GM23338 (cell line): ENCODE results near the gene DOLPP1. TPM values are rescaled to one million over a fixed set of nuclear protein-coding genes. Genes with fewer than 3 reads are reported as not detected.

ENCODE experiments used
- ATAC-seq: fragments of 200-7000 bp; cut with Tn5 transposase; 3 replicates; pipeline ENCODE4 v1.9.1; 2020
- DNase-seq: peaks from one replicate; pipeline ENCODE4 v3.0.0-alpha.2; 2015; ENCODE audit warnings: low spot score
- H2AFZ ChIP-seq: fragments of 200-600 bp; sonication (generic); 2 replicates; pipeline ENCODE4 v1.8.0; 2016; ENCODE audit warnings: antibody characterized with exemption, mild to moderate bottlenecking, moderate library complexity
- H3F3A ChIP-seq: fragments of 200-600 bp; sonication (generic); replicated peaks from 2 replicates; pipeline ENCODE4 v1.8.0; 2017; ENCODE audit warnings: antibody characterized with exemption, mixed run types, low read depth
- H3K27ac ChIP-seq: fragments of 200-600 bp; sonication (generic); 2 replicates; pipeline ENCODE4 v1.6.1; 2016; ENCODE audit warnings: low read depth
- H3K27me3 ChIP-seq: fragments of 200-600 bp; sonication (generic); 2 replicates; pipeline ENCODE4 v1.8.0; 2016; ENCODE audit warnings: mild to moderate bottlenecking, mixed run types, moderate library complexity; ENCODE audit not compliant: insufficient read depth
- H3K36me3 ChIP-seq: fragments of 200-600 bp; sonication (generic); 2 replicates; pipeline ENCODE4 v1.8.0; 2016; ENCODE audit warnings: mild to moderate bottlenecking; ENCODE audit not compliant: insufficient read depth
- H3K4me1 ChIP-seq: fragments of 200-600 bp; sonication (generic); 2 replicates; pipeline ENCODE4 v1.8.0; 2016; ENCODE audit warnings: mild to moderate bottlenecking, moderate library complexity; ENCODE audit not compliant: insufficient read depth
- H3K4me2 ChIP-seq: fragments of 200-600 bp; sonication (generic); 2 replicates; pipeline ENCODE4 v1.7.1; 2017; ENCODE audit warnings: mixed run types
- H3K4me3 ChIP-seq: fragments of 200-600 bp; sonication (generic); 2 replicates; pipeline ENCODE4 v1.6.1; 2016; ENCODE audit warnings: mixed run types
- H3K79me2 ChIP-seq: fragments of 200-600 bp; sonication (generic); replicated peaks from 2 replicates; pipeline ENCODE4 v1.8.0; 2017; ENCODE audit warnings: mild to moderate bottlenecking; ENCODE audit not compliant: insufficient read depth
- H3K9me2 ChIP-seq: fragments of 200-600 bp; sonication (generic); 2 replicates; pipeline ENCODE4 v1.8.0; 2017; ENCODE audit not compliant: insufficient read depth
- H4K20me1 ChIP-seq: fragments of 200-600 bp; sonication (generic); replicated peaks from 2 replicates; pipeline ENCODE4 v1.8.0; 2017; ENCODE audit warnings: mild to moderate bottlenecking; ENCODE audit not compliant: insufficient read depth
- H3K27ac Mint-ChIP-seq: 2 replicates; pipeline ENCODE4 v1.8.0; 2020; ENCODE audit warnings: inconsistent platforms, mild to moderate bottlenecking, moderate library complexity, mixed read lengths
- H3K27me3 Mint-ChIP-seq: 3 replicates; pipeline ENCODE4 v1.8.0; 2022; ENCODE audit warnings: low read depth, mild to moderate bottlenecking, moderate library complexity, mixed read lengths, inconsistent platforms; ENCODE audit not compliant: insufficient read depth, poor library complexity
- H3K36me3 Mint-ChIP-seq: 3 replicates; pipeline ENCODE4 v1.8.0; 2021; ENCODE audit warnings: low read depth, mild to moderate bottlenecking, inconsistent platforms, moderate library complexity, mixed read lengths
- H3K4me1 Mint-ChIP-seq: 3 replicates; pipeline ENCODE4 v1.8.0; 2020; ENCODE audit warnings: mild to moderate bottlenecking, inconsistent platforms, mixed read lengths
- H3K4me3 Mint-ChIP-seq: 3 replicates; pipeline ENCODE4 v1.8.0; 2021; ENCODE audit warnings: moderate library complexity, mild to moderate bottlenecking, inconsistent platforms, mixed read lengths
- H3K9me3 Mint-ChIP-seq: 3 replicates; pipeline ENCODE4 v1.8.0; 2020; ENCODE audit warnings: moderate library complexity, mild to moderate bottlenecking, inconsistent platforms, mixed read lengths
- CREB1 ChIP-seq: fragments of 250-450 bp; sonication (Bioruptor Pico); IDR thresholded peaks from 2 replicates; pipeline ENCODE4 v1.5.0; 2020; ENCODE audit warnings: low read depth, mild to moderate bottlenecking, moderate library complexity
- ETS1 ChIP-seq: IDR thresholded peaks from 2 replicates; pipeline ENCODE4 v1.6.1; 2016; ENCODE audit warnings: antibody characterized with exemption
- EZH2 ChIP-seq: fragments of 200-600 bp; sonication (generic); IDR thresholded peaks from one replicate; pipeline ENCODE4 v1.8.0; 2017; ENCODE audit warnings: antibody characterized with exemption, mild to moderate bottlenecking, low read depth; ENCODE audit not compliant: unreplicated experiment
- EZH2phosphoT487 ChIP-seq: fragments of 200-600 bp; sonication (generic); IDR thresholded peaks from one replicate; pipeline ENCODE4 v1.8.1; 2018; ENCODE audit warnings: antibody characterized with exemption; ENCODE audit not compliant: unreplicated experiment
- JUNB ChIP-seq: IDR thresholded peaks from one replicate; pipeline ENCODE4 v1.6.1; 2016; ENCODE audit warnings: antibody characterized with exemption; ENCODE audit not compliant: unreplicated experiment
- NANOG ChIP-seq: IDR thresholded peaks from 2 replicates; pipeline ENCODE4 v1.6.1; 2016; ENCODE audit warnings: antibody characterized with exemption, borderline replicate concordance
- POLR2AphosphoS5 ChIP-seq: IDR thresholded peaks from 2 replicates; pipeline ENCODE4 v1.6.1; 2016; ENCODE audit warnings: antibody characterized with exemption, low read depth
- REST ChIP-seq: IDR thresholded peaks from one replicate; pipeline ENCODE4 v1.6.1; 2018; ENCODE audit warnings: antibody characterized with exemption; ENCODE audit not compliant: unreplicated experiment
- STAT1 ChIP-seq: IDR thresholded peaks from one replicate; pipeline ENCODE4 v1.6.1; 2016; ENCODE audit warnings: antibody characterized with exemption; ENCODE audit not compliant: unreplicated experiment
- ZNF114 ChIP-seq: fragments of 250-450 bp; sonication (Bioruptor Pico); IDR thresholded peaks from 2 replicates; pipeline ENCODE4 v1.5.0; 2020; ENCODE audit warnings: mild to moderate bottlenecking, moderate library complexity
- ZNF331 ChIP-seq: fragments of 250-450 bp; sonication (Bioruptor Pico); IDR thresholded peaks from 2 replicates; pipeline ENCODE4 v1.5.0; 2020; ENCODE audit warnings: low read depth, mild to moderate bottlenecking, moderate library complexity
- ZNF462 ChIP-seq: fragments of 250-450 bp; sonication (Bioruptor Pico); IDR thresholded peaks from 2 replicates; pipeline ENCODE4 v1.5.0; 2020; ENCODE audit warnings: mild to moderate bottlenecking, moderate library complexity
- polyA plus RNA-seq: library from polyadenylated mRNA; unstranded; fragments of >200 nt; fragmentation: Nextera tagmentation; extraction: Ambion mirVana; gene quantifications from 2 replicates; pipeline ENCODE4 v1.2.1, GENCODE V29; 2016
- total RNA-seq: library from RNA; depleted of rRNA; stranded (reverse); fragments of >200 nt; shearing (Covaris generic); gene quantifications from 2 replicates; pipeline ENCODE4 v1.2.3, GENCODE V29; 2014
- TF ChIP-seq, protein P1 (sequence below), 2 experiments: fragments of 200-600 bp in 1 of 2; sonication (generic) in 1 of 2; conservative IDR thresholded peaks; 2 replicates each; pipeline versions ENCODE4 v1.5.1 to v1.6.1; 2016 to 2017; ENCODE audit warnings: antibody characterized with exemption in 2 of 2, low read depth in 2 of 2, mild to moderate bottlenecking in 2 of 2, moderate library complexity in 1 of 2

The DOLPP1 gene
- total and polyA plus RNA-seq, 2 experiments from 2014 or later = 23.3 to 31.9 TPM

GRCh38 chr9:129052592-129052991, 28.3 kb upstream of the DOLPP1 start:
- H4K20me1 ChIP-seq = no peaks in the 10 kb centered on the region
- H3K36me3 Mint-ChIP-seq = peaks cover 26% of the 10 kb centered on the region
- H3K4me2 ChIP-seq = no peak overlapping the region
- no peak overlapping the region for H3K27ac ChIP-seq
- no peaks in the 10 kb centered on the region for H3F3A ChIP-seq
- H3K9me2 ChIP-seq = no peaks in the 10 kb centered on the region
- H3K4me1 Mint-ChIP-seq = no peaks in the 10 kb centered on the region
- no peak overlapping the region for H3K27ac Mint-ChIP-seq
- TF ChIP-seq NANOG (no peak), CREB1 (no peak), REST (no peak), ZNF462 (CRISPR knock-in tag) (no peak), STAT1 (no peak), ETS1 (no peak), EZH2 (no peak), JUNB (no peak), EZH2phosphoT487 (no peak), POLR2AphosphoS5 (no peak), ZNF331 (no peak), ZNF114 (CRISPR knock-in tag) (no peak)
- TF ChIP-seq, protein P1, sequence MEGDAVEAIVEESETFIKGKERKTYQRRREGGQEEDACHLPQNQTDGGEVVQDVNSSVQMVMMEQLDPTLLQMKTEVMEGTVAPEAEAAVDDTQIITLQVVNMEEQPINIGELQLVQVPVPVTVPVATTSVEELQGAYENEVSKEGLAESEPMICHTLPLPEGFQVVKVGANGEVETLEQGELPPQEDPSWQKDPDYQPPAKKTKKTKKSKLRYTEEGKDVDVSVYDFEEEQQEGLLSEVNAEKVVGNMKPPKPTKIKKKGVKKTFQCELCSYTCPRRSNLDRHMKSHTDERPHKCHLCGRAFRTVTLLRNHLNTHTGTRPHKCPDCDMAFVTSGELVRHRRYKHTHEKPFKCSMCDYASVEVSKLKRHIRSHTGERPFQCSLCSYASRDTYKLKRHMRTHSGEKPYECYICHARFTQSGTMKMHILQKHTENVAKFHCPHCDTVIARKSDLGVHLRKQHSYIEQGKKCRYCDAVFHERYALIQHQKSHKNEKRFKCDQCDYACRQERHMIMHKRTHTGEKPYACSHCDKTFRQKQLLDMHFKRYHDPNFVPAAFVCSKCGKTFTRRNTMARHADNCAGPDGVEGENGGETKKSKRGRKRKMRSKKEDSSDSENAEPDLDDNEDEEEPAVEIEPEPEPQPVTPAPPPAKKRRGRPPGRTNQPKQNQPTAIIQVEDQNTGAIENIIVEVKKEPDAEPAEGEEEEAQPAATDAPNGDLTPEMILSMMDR (conservative IDR thresholded peaks at IDR 0.05; ENCODE audit: low read depth in 2 of 2) = no peak
- H3K27me3 ChIP-seq = no peaks in the 10 kb centered on the region
- ATAC-seq (no peak), DNase-seq (no peak)
- H2AFZ ChIP-seq = no peak overlapping the region
- no peaks in the 10 kb centered on the region for H3K27me3 Mint-ChIP-seq
- H3K79me2 ChIP-seq = no peaks in the 10 kb centered on the region
- H3K4me3 Mint-ChIP-seq = no peak overlapping the region
- H3K4me3 ChIP-seq = no peak overlapping the region
- H3K4me1 ChIP-seq = no peaks in the 10 kb centered on the region
- H3K9me3 Mint-ChIP-seq = no peaks in the 10 kb centered on the region
- H3K36me3 ChIP-seq = peaks cover 11% of the 10 kb centered on the region
